Cerebellar cortex (tissue), 1 donor: Measurements from ENCODE around the gene KCNN2.
"Not testable (repeated sequence)": the region's sequence is repeated elsewhere in the genome, so short reads cannot be mapped to it uniquely, and the experiment has no call there.

Experiments used
- DNase-seq: peaks from one replicate; pipeline ENCODE4 v3.0.0-alpha.2; 2015; ENCODE audit warnings: low spot score

KCNN2 gene

GRCh38 chr5:114419959-114420358 is 58.1 kb downstream of the KCNN2 start:
- no peak for DNase-seq

GRCh38 chr5:114427204-114427603 is 65.3 kb downstream of the KCNN2 start:
- DNase-seq = no peak

GRCh38 chr5:114430532-114430931 is 68.7 kb downstream of the KCNN2 start:
- DNase-seq = no peak

- DNase-seq = not testable (repeated sequence)
These were observed 70.8 kb downstream of the KCNN2 start for GRCh38 chr5:114432684-114433083.

GRCh38 chr5:114434396-114435219 is 72.7 kb downstream of the KCNN2 start:
- DNase-seq = no peak

GRCh38 chr5:114435220-114435481 is 73.3 kb downstream of the KCNN2 start:
- DNase-seq = no peak

GRCh38 chr5:114435885-114436299 is 74.0 kb downstream of the KCNN2 start:
- no peak for DNase-seq

- DNase-seq = no peak
These were observed 76.1 kb downstream of the KCNN2 start for GRCh38 chr5:114437936-114438335.

- DNase-seq = no peak
These were observed 76.6 kb downstream of the KCNN2 start for GRCh38 chr5:114438471-114438870.

GRCh38 chr5:114447084-114447773 is 85.4 kb downstream of the KCNN2 start:
- DNase-seq = no peak

- DNase-seq = no peak
These were observed 86.6 kb downstream of the KCNN2 start for GRCh38 chr5:114448481-114448880.

GRCh38 chr5:114449860-114450421 is 88.1 kb downstream of the KCNN2 start:
- peak; percentile 85 for DNase-seq

GRCh38 chr5:114450437-114450836 is 88.6 kb downstream of the KCNN2 start:
- no peak for DNase-seq

GRCh38 chr5:114458726-114459125 is 96.9 kb downstream of the KCNN2 start:
- DNase-seq = no peak

GRCh38 chr5:114467171-114467570 is 105.3 kb downstream of the KCNN2 start:
- DNase-seq = no peak

- DNase-seq = no peak
These were observed 105.9 kb downstream of the KCNN2 start for GRCh38 chr5:114467729-114468128.

- DNase-seq = peak; percentile 28
These were observed 107.5 kb downstream of the KCNN2 start for GRCh38 chr5:114469372-114469771.

- no peak for DNase-seq
These were observed 109.7 kb downstream of the KCNN2 start for GRCh38 chr5:114471529-114471928.

- DNase-seq = no peak
These were observed 111.7 kb downstream of the KCNN2 start for GRCh38 chr5:114473541-114473940.

GRCh38 chr5:114477816-114478334 is 116.0 kb downstream of the KCNN2 start:
- DNase-seq = no peak

GRCh38 chr5:114500756-114501155 is 138.9 kb downstream of the KCNN2 start:
- no peak for DNase-seq

- no peak for DNase-seq
These were observed 142.7 kb downstream of the KCNN2 start for GRCh38 chr5:114504560-114504959.

GRCh38 chr5:114524221-114524620 is 162.4 kb downstream of the KCNN2 start:
- no peak for DNase-seq
